GM18526 (cell line): ENCODE data around the gene SLC44A4.

Experiments used
- POLR2A ChIP-seq: IDR thresholded peaks from 3 replicates; pipeline ENCODE4 v1.6.1; 2011; ENCODE audit not compliant: insufficient read length; ENCODE audit errors: extremely low read depth

SLC44A4 gene

DNA sequence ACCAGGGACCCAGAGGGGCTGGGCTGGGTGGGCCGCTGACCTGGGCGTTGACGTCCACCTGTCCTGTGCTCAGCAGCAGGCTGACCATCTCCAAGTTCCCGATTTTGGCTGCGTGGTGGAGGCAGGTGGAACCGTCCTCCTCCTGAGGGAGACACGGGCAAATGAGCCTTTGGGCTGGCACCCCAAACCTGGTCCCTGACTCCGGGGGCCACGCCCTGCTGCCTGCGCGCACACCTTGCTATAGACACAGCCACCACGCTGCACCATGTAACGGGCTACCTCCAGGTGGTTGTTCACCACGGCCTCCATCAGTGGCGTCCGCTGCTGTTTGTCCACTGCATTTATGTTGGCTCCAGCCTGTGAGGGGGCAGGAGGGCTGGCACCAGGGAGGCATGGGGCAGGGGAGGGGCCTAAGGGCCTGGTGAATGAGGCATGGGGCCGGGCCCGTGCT, 7.8 kb upstream of the SLC44A4 start:
- no peak for TF ChIP-seq POLR2A

- TF ChIP-seq POLR2A = no peak
These were observed 5.8 kb upstream of the SLC44A4 start for GRCh38 chr6:31884528-31885035.

DNA sequence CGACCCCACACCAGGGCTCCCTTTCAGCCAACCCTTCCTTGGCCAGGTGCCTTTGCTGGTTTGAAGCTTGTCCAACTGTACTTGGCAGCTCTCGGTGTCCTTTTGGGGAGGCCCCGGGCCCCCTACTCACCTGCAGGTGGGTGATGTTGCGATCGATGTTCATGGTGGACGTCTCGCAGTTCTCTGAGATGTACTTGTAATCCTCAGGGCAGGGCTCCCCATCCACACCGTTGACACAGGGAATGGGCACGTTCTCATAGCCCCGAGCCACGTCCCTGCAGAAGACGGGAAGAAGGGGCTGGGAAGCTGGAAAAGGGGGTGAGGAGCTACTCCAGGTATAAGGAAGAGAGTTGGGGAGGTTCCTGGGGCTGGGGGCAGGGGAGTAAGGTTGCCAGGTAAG, 4.9 kb upstream of the SLC44A4 start:
- no peak for TF ChIP-seq POLR2A

DNA sequence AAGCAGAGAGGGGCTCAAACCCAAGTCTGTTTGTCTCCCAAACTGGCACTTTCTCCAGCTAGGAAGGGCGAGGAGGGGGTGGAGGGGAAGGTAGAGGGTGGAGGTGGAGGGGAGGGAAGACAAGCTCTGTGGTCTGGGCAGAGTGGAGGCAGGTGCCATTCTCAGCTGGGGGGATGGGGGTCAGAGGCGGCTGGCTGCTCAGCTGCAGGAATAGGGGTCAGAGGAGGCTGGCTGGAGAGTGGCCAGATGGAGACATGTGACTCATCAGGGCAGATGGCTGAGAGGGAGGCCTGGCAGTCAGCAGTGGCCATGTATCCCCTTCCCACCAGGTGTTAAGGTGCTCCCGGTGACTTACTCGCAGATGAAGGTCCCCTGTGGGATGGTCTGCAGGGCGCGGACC, 3.5 kb upstream of the SLC44A4 start:
- no peak for TF ChIP-seq POLR2A

GRCh38 chr6:31881136-31881859, 2.5 kb upstream of the SLC44A4 start:
- TF ChIP-seq POLR2A = no peak

- TF ChIP-seq POLR2A = no peak
These were observed 1.8 kb upstream of the SLC44A4 start for GRCh38 chr6:31880616-31881015.

- no peak for TF ChIP-seq POLR2A
These were observed 1.1 kb upstream of the SLC44A4 start for GRCh38 chr6:31879901-31880300.

GRCh38 chr6:31879143-31879542, 346 bp upstream of the SLC44A4 start:
- no peak for TF ChIP-seq POLR2A

- no peak for TF ChIP-seq POLR2A
These were observed 575 bp downstream of the SLC44A4 start for GRCh38 chr6:31878222-31878621.

DNA sequence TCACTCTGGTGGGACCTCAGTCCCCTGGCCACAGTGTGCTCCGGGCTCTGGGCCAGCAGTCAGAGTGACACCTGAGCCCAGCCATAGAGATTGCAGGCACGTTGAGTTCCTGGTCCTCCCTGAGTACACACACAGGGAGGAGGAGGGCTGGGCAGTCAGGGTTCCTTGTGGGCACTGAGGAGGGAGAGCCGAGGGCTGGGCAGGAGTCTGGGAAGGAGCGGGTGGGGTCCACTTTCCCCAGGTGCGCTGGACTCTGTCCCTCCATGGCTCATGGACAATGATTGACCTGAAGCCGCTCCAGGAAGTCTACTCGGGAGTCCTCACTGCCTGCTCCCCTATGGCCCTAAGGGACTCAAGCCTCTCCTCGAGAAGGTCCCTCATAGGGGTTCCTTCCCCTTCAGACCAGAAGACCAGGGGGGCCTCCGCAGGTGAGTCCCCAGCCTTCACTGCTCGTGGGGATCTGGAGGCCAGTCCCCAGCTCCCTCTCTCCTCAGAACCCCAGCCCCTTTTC, 1.1 kb downstream of the SLC44A4 start:
- no peak for TF ChIP-seq POLR2A

DNA sequence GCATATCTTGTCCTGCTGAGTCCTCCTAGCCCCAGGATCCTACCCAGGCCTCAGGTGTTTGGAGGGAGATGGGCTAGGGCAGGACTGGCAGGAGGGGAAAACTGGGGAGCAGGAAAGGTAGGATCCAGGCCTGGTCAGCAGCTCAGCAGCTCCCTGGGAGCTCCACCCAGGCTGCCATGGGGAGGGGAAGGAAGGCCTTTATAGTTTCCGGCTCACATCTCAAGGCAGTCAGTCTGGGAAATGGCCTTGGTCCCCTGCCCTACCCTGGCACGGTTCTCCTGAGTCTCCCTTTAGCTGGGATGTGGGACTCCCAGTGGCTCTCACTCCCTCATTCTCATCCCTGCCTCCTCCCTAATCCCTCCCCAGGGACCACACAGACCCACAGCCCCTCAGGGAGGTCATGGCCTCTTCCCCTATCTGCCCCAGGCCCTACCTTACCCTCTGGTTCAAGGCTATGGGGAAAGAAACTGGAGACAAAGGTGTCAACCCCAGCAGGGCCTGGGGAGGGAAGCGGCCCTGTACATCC, 1.6 kb downstream of the SLC44A4 start:
- TF ChIP-seq POLR2A = no peak

GRCh38 chr6:31876357-31876756, 2.4 kb downstream of the SLC44A4 start:
- no peak for TF ChIP-seq POLR2A

- no peak for TF ChIP-seq POLR2A
These were observed 2.9 kb downstream of the SLC44A4 start for GRCh38 chr6:31875877-31876276.

DNA sequence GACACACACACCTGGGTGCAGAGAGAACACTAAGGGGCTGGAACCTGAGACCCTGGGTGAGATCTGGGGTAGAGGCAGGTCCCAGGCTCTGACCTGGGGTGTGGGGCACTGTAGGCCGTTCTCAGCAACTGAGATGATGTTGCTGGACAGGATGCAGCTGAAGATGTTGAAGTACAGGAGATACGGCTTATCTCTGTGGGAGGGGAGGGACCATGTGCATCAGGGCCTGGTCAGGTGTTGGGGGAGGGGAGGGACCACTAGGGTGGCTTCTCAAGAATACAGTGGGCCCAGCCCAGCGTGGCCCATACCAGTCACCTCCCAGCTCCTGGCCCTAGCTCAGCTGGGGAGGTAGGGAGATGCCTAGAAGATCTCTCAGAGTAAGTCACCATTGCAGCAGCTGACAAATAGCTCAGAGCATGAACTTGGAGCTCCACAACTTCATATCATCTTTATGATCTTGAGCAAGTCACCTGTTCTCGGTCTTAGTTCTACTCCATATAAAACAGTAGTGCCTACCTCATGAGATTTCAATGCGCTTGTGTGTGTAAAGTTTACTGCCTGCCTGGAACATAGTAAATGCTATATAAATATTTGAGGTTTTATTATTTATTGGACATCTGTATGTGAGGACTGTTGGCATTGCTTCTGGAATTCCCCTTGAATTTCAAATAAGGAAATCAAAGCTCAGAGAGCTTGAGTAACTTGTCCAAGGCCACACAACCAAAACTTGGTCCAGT, 3.8 kb downstream of the SLC44A4 start:
- TF ChIP-seq POLR2A = no peak

- TF ChIP-seq POLR2A = no peak
These were observed 4.6 kb downstream of the SLC44A4 start for GRCh38 chr6:31874084-31874670.
